NOMO-1 (cell line): ENCODE data around the gene OSBPL5.
A peak's percentile ranks its signal among the peaks of the same experiment; 100 is the strongest.

Source experiments
- DNase-seq, 2 experiments: peaks; one replicate each; lab custom pipeline; 2025; ENCODE audit not compliant: unreplicated experiment in 2 of 2; lab: John Stamatoyannopoulos, UW

Gene OSBPL5

DNA sequence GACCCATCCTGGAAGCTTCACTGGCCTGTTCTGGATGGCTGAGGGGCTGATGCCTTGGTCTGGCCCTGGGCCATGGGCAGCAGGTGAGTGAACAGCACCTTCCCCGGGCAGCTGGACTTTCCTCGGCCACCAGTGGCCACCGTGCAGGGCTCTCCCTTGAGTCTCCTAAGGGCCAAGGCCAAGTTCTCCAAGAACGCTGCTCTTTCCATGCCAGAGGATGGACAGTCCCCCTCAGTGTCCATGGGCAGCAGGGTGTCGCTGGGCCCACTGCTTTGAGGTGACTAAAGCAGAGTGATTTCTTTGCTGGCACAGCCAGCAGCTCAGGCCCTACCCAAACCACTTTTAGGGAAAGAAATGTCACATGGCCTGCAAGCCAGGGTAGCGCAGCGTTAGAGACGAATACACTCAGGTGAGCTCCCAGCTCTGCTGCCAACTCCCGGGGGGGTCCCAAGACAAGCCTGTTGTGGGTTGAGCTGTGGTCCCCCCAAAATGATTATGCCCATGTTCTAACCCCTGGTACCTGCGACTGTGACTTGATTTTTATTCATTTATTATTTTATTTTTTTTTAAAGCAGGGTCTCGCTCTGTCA is 104.6 kb downstream of the OSBPL5 start:
- no peak for DNase-seq

- DNase-seq = no peak
Measured at GRCh38 chr11:3058753-3059664, 106.1 kb downstream of the OSBPL5 start.

GRCh38 chr11:3057069-3057963 is 107.8 kb downstream of the OSBPL5 start, which contains the start of gene CARS1:
TSS of gene CARS1 (minus strand) at chr11:3057423. CDS start at chr11:3057367, 56 bp downstream.
- peak; percentile 78 to 89 for DNase-seq

DNA sequence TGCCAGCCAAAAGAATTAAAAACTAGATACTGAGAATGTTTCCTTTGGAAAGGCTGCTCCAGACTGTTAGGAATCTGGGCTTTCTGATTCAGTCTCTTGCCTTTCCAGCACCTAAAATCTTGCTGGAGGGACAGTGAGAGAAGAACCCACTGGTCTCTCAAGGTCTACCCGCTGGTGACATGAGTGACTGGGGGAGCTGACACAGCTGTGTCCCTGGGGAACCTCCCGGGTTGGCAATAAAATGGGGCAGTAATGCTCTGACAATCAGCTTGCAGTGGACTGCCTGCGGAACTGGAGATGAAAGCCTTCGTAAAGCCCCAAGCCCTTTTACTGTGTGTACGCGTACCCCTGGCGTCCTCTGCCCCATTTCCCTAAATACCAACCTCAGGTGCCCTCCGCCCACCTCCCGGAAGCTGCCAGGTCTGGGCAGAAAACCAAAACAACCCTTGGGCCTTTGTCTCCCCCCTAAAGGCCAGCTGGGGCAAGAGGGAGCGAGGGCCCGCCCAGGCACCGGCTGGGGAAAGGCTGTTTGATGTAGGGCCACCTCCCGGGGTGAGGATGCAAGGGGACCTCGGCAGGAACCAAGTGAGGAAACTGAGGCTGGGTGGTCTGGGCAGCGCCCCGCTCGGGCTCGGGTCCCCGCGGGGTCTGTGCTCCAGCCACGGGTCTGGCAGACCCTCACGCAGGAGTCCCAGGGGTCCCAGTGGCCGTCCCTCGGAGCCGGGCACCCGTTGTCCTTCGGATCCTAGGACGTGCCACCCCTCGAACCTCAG is 108.6 kb downstream of the OSBPL5 start:
- DNase-seq = no peak

DNA sequence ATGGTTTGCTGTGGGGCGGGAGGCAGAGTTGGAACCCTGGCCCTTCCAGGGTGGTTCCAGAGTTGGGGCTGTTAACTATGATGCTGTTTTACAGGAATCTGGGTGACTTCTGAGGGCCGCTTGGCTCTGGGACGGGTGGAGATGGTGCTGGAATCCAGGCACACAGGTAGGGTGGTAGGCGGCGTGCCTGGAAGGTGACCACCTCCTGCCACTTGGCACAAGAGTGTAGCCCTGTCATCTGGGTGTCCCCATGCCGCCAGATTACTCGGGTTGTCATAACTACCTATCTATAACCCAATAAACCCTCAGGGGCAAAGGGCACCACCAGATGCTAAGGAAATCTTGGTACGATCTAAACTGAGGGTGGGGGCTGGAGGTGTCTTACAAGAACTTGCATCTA is 109.2 kb downstream of the OSBPL5 start:
- no peak for DNase-seq

- no peak for DNase-seq
Measured at GRCh38 chr11:3052567-3052966, 112.5 kb downstream of the OSBPL5 start.

DNA sequence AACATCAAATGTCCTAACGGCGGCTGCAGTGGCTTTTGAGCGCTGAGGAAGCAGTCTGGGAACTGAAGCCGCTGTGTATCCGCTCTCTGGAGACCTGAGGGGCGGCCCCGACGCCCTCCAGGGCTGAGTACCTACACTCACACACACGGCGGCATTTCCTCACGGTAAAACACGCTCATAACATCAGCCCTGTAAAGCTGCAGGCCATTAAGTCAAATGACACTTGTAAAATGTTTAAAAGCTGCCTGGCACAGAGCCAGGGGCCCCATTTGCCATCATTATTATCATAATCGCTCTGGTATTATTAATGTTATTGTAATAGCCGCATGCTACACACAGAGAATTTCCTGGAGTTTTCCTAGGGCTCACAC is 113.0 kb downstream of the OSBPL5 start:
- DNase-seq = no peak

- DNase-seq = no peak
Measured at GRCh38 chr11:3051196-3052108, 113.7 kb downstream of the OSBPL5 start.

- no peak for DNase-seq
Measured at GRCh38 chr11:3050386-3051195, 114.5 kb downstream of the OSBPL5 start.

- DNase-seq = peak; percentile 94 to 96
Measured at GRCh38 chr11:3049430-3050243, 115.5 kb downstream of the OSBPL5 start.

- DNase-seq = no peak
Measured at GRCh38 chr11:3047637-3048036, 117.5 kb downstream of the OSBPL5 start.

- DNase-seq = no peak
Measured at GRCh38 chr11:3046641-3047040, 118.5 kb downstream of the OSBPL5 start.

DNA sequence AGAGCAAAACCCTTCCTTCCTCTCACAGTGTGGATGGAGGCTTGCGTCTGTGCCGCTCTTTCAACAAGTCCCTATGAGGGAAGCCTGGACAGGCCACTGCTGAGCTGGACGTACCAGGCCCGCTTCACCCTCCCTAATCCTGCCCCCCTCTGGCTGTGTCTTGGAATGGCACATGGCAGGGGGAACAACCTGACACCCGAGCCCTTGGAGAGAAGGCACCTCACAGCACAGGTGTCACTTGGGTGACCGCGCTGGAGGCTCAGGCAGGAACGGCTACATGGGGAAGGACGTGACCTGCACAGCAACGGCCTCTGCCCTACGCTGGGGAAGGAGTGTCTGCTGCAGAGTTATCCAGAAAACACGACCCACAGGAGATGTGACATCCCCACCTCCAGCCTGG is 118.9 kb downstream of the OSBPL5 start:
- no peak for DNase-seq

DNA sequence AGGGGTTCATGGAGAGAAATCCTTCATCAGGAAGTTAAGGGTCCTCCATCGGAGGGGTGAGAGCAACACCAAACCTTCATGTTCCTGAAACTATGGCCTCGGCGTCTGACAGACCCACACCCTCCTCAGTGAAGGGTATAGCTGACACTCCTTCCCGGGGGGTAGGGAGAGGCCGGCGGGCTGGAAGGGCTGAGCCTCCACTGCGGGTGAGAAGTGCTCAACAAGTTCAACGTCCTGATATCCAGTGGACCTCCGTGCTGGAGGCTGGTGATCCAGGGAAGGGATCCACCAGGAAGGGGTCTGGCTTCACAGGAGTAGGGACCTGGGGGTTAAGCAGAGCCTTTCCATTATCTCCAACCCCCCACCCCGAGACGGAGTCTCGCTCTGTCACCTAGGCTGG is 120.2 kb downstream of the OSBPL5 start:
- no peak for DNase-seq

GRCh38 chr11:3044004-3044403 is 121.1 kb downstream of the OSBPL5 start:
- DNase-seq = no peak

- no peak for DNase-seq
Measured at GRCh38 chr11:3043315-3043871, 121.7 kb downstream of the OSBPL5 start.

DNA sequence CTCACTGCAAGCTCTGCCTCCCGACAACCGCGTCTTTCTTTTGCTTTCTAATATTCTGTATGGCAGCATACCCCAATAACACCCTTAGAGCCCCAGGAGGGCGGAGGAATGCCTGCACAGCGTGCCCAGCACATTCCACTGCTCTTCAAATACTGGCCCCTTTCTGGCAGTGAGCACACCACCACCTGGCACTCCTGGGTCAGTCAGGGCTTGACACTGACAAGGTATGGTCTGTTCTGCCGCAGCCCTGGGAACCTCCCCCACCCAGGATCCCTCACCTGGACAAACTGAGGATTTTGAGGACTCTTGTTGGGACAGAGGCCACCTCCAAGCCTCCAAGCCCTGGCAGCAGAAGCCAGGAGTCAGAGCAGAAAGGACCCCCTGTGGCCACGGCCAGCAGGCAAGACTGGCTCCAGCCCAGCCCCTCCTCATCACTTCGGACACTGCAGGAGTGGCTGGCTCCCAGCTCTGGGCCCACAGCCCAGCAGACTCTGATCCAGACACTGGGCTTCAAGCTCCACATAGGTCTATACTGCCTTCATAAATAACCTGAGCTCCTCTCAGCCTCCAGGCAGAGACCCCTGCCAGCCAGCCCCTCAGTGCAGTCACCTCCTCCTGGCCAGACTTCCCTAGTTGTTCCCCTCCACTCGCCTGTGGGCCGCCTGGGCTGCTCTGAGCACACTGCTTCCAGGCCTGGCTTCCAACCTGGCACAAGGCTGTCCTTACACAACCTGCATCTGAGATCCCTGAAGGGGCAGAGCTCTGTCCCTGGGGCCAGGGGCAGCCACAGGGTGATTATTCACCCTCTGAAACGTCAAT is 122.4 kb downstream of the OSBPL5 start:
- DNase-seq = no peak
